Esophagus squamous epithelium (tissue), 4 donors: Measurements from ENCODE around the gene CHD2.

ENCODE experiments used
- POLR2A ChIP-seq, 4 donors: fragments of 450-650 bp; IDR thresholded peaks; one replicate each; pipeline ENCODE4 v1.6.1; 2017; ENCODE audit warnings: antibody characterized with exemption in 4 of 4, mild to moderate bottlenecking in 4 of 4, moderate library complexity in 3 of 4
- TF ChIP-seq, protein P1 (sequence below), 6 experiments: fragments of 450-650 bp in 4 of 6; fragments of 200-600 bp in 2 of 6; sonication (generic) in 2 of 6; IDR thresholded peaks; one replicate each; pipeline ENCODE4 v1.5.1; 2016 to 2019; ENCODE audit warnings: antibody characterized with exemption in 6 of 6, mild to moderate bottlenecking in 4 of 6, moderate library complexity in 4 of 6

DNA sequence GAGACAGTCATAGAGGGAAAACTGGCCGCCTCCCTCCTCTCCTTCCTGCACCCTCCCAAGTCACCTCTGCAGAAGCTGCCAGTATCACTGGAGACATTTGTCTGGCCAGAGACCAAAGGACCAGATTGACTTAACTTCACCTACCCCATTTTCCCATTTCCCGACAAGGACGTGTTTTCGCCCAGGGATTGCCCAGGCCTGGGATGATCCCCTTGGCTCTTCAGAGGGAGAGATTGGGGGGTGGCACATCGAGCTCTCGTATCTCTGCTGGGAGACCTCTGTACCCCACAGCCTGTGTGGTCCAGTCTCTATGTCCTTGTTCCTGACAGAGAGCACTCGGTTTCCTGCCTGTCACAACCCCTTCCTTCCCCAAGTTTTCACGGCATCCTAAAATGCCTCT is 157.5 kb downstream of the CHD2 start:
- TF ChIP-seq, protein P1, sequence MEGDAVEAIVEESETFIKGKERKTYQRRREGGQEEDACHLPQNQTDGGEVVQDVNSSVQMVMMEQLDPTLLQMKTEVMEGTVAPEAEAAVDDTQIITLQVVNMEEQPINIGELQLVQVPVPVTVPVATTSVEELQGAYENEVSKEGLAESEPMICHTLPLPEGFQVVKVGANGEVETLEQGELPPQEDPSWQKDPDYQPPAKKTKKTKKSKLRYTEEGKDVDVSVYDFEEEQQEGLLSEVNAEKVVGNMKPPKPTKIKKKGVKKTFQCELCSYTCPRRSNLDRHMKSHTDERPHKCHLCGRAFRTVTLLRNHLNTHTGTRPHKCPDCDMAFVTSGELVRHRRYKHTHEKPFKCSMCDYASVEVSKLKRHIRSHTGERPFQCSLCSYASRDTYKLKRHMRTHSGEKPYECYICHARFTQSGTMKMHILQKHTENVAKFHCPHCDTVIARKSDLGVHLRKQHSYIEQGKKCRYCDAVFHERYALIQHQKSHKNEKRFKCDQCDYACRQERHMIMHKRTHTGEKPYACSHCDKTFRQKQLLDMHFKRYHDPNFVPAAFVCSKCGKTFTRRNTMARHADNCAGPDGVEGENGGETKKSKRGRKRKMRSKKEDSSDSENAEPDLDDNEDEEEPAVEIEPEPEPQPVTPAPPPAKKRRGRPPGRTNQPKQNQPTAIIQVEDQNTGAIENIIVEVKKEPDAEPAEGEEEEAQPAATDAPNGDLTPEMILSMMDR (IDR thresholded peaks at IDR 0.05): no peak
- no peak for TF ChIP-seq POLR2A (IDR thresholded peaks at IDR 0.05)
